ENCODE results near the gene ALPP.
"Not testable (repeated sequence)": the region's sequence is repeated elsewhere in the genome, so short reads cannot be mapped to it uniquely, and the experiment has no call there.

ALPP gene

DNA sequence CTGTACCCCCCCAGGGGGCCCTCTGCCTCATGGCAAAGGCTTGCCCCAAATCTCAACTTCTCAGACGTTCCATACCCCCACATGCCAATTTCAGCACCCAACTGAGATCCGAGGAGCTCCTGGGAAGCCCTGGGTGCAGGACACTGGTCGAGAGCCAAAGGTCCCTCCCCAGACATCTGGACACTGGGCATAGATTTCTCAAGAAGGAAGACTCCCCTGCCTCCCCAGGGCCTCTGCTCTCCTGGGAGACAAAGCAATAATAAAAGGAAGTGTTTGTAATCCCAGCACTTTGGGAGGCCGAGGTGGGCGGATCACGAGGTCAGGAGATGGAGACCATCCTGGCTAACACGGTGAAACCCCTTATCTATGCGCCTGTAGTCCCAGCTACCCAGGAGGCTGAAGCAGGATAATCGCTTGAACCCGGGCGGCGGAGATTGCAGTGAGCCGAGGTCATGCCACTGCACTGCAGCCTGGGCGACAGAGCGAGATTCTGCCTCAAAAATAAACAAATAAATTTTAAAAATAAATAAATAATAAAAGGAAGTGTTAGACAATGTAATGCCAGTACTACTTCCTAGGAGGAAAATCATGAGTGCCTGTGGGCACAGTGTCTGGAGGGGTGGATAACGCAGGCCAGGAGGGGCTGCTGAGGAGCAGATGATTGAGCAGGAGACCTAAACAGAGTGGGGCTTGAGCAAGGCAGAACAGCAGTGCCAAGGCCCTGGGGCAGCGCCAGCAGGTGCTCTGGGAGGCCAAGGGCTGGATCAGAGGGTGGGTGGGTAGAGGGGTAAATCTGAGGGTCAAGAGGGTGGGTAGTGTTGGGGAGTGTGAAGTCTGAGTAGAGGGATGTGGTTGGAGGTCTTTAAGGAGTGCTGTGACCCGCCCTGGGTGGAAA, 4.0 kb downstream of the ALPP start:
- DNase-seq = no peak

- no peak for DNase-seq
Measured at GRCh38 chr2:232384466-232384865, 5.9 kb downstream of the ALPP start.

- DNase-seq = not testable (repeated sequence)
Measured at GRCh38 chr2:232385058-232385457, 6.5 kb downstream of the ALPP start.

DNA sequence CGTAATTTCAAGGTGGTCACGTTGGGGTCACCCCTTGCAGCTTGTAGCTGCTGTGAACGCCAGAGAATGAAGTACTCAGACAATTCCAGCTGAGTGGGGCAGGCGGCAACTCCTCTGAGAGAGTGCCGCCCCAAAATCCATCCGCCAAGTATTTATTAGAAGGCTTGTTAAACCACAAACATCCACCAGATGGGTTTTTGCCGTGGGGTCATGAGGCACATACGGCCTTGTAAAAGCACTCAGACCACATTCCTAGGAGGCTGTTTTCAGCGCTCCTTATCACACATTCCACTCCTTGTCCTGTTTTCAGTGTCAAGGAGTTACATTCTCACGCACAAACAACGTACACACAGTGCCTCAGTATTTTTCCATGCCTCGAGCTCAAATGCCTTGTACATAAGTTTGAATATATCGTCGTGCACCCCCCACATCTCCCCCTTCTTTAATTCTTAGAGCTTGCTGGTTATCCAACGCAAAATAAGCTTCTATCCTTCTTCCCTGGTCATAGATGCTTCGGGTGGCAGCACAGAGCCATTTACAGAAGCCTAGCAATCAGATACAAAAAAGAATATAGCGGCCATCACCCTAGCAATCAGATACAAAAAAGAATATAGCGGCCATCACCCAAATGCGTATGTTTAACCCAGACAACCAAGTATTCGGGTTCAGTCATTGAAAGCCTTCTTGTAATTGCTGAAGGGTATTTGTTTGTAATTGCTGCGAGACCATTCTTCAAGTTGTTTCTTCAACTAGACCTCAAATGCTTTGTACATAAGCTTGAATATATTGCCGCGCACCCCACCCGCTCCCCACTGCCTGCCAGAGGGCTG, 7.3 kb downstream of the ALPP start:
- DNase-seq = no peak

DNA sequence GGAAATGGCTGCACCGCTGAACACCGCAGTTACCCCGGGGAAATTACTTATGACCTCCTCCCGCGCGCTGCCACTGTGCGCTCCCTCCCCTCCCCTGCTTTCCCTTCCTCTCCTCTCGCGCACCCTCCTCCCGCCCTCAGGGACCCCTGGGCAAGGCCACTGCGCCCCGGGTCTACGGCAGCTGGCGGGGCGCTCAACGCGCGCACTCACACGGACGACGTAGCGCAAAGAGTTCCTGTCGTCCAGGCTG, 7.9 kb downstream of the ALPP start:
- DNase-seq = no peak

- DNase-seq = no peak
Measured at GRCh38 chr2:232386740-232387450, 8.3 kb downstream of the ALPP start.

- DNase-seq = no peak
Measured at GRCh38 chr2:232387451-232388171, 9.1 kb downstream of the ALPP start.

DNA sequence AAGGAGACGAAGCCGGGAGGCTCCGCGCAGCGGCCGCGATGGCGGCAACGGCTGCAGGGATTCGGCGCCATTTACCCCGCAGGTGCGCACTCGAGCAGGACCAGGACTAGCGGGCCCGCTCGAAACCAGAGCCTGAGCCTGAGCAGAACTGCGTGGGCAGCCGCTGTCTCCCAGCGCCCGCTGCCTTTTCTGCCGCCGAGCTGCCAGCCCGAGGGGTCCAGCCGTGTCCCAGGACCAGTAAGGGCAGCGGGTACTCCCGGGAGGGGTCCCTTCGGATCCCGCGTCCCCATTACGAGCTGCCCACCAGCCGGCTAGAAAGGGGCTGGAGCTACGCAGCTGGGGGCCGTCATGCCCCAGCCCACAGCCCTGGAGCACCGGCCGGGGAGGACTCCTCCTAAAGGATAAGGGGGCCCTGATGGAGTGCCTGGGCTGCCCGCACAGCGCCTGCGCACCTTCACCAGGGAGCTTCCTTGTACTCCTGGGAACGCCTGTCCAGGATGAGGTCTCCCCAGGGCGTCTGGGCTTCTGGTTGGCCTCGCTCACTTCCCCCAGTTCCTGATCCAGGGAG, 9.9 kb downstream of the ALPP start:
- no peak for DNase-seq

DNA sequence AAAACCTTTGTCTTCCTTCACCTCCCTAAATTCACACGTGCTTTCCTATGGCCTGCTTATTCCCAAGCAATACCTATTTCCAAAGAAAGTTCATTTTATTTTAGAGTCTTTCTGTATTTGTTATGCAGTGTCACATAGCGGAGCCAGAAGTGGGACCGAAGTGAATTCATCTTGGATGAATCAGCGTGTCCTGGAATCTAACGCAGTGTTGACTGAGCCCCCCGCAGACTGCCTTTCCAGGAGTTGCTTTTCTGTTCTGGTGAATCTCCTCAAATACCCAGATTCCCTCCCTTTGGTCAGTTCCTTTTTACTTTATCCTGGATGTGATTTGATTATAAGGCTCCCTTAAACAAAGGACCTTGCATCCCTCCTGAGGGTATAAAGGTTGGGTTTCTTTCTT, 10.8 kb downstream of the ALPP start:
- no peak for DNase-seq

GRCh38 chr2:232390661-232391060, 12.1 kb downstream of the ALPP start:
- no peak for DNase-seq

GRCh38 chr2:232393556-232393955, 15.0 kb downstream of the ALPP start:
- DNase-seq = no peak

- DNase-seq = not testable (repeated sequence)
Measured at GRCh38 chr2:232394431-232394830, 15.9 kb downstream of the ALPP start.

- DNase-seq = no peak
Measured at GRCh38 chr2:232395586-232395985, 17.0 kb downstream of the ALPP start.

GRCh38 chr2:232396683-232397082, 18.1 kb downstream of the ALPP start:
- DNase-seq = no peak

- DNase-seq = no peak
Measured at GRCh38 chr2:232398293-232399034, 19.9 kb downstream of the ALPP start.

GRCh38 chr2:232400256-232401015, 21.9 kb downstream of the ALPP start:
- DNase-seq = no peak

DNA sequence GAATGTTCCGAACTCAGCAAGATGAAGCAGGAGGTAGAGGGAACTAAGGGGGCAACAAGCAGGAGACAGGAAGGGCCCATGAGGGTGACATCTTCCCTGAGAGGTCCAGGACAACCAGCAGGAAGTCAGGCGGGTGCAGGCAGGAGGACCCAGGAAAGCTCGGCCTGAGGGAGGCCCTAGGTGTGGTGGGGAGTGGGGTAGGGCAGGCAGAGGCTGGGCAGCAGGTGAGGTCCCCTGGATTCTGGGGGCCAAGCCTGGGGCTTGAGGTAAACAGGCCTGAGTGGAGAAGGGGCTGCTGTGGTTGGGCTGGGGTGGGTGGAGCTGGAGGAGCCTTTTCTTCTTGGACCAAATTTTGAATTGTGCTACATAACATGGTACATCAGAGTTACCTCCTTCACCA, 24.0 kb downstream of the ALPP start:
- DNase-seq = no peak

DNA sequence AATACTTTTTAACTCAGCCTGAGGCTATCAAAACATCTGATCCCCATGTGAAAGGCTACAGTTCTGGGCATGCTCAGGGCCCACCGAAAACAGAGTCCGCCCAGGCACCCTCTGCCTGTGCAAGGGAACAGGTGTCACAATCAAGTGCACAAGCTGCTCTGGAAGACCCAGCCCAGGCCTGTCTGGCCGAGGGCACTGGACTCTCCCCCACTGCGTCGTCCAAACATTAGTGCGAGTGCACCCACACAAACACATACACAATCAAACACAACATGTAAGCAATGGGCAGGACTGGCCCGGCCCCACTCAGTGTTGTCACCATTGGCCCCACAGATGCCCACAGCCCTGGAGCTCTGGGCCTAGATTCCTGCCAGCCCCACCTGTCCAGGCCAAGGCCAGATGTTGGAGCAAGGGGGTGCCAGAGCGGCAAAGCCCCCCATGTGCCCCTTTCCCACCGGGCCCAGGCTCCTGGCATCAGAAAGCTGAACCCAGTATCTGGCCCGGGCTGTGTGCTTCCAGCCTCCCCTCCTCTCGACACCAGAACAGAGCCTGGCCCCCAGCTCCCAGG, 27.5 kb downstream of the ALPP start:
- no peak for DNase-seq

DNA sequence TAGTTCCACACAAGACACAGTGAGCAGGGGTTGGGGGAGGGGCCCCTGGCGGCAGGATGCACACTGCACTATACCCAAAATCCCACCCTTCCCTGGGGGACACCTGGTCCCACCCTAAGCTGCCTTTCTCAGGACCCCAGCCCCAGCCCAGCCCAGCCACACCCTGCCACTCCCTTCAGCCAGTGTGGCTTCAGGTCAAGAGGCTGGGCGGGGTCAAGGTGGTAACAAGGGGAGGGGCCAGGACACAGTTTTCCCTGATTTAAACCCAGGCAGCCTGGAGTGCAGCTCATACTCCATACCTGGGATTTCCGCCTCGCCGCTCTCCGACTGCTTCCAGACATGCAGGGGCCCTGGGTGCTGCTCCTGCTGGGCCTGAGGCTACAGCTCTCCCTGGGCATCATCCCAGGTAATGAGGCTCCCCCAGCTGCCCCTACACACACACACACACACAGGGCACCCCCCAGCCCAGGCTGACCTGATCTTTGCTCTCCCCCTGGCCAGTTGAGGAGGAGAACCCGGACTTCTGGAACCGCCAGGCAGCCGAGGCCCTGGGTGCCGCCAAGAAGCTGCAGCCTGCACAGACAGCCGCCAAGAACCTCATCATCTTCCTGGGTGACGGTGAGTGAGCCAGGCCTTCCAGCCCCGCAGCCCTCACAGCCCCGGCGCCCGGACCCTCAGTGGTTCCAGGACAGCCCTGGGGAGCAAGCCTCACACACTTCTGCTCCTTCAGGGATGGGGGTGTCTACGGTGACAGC, 28.2 kb downstream of the ALPP start, which contains the start of gene ALPG:
Gene ALPG, plus strand, starts transcription at position 289 of the 755 bp plus-strand sequence. Its CDS starts 51 bp downstream, at position 340.
- DNase-seq = no peak
